GM19467 (cell line): ENCODE data around the gene CABP4.

ENCODE experiments used
- ATAC-seq: cut with Tn5 transposase; IDR thresholded peaks from one replicate; pipeline ENCODE4 v1.9.1; 2021; ENCODE audit warnings: mild to moderate bottlenecking, moderate library complexity; ENCODE audit not compliant: unreplicated experiment

The CABP4 gene

GRCh38 chr11:67507242-67507863, 52.2 kb downstream of the CABP4 start:
- no peak for ATAC-seq

GRCh38 chr11:67507864-67508485, 52.8 kb downstream of the CABP4 start, which contains the start of gene CDK2AP2:
Gene CDK2AP2, minus strand, starts transcription at chr11:67508162. Its CDS starts 80 bp downstream, at chr11:67508082.
- ATAC-seq: peak; percentile 72

- peak; percentile 36 for ATAC-seq
Measured at GRCh38 chr11:67508486-67509121, 53.5 kb downstream of the CABP4 start.

GRCh38 chr11:67510023-67510345, 54.8 kb downstream of the CABP4 start:
- ATAC-seq: no peak
